HK-2 (cell line): Measurements from ENCODE around the gene GCLM.

Source experiments
- DNase-seq: peaks from one replicate; pipeline ENCODE4 v3.0.0-alpha.2; 2018; ENCODE audit not compliant: unreplicated experiment

Gene GCLM

DNA sequence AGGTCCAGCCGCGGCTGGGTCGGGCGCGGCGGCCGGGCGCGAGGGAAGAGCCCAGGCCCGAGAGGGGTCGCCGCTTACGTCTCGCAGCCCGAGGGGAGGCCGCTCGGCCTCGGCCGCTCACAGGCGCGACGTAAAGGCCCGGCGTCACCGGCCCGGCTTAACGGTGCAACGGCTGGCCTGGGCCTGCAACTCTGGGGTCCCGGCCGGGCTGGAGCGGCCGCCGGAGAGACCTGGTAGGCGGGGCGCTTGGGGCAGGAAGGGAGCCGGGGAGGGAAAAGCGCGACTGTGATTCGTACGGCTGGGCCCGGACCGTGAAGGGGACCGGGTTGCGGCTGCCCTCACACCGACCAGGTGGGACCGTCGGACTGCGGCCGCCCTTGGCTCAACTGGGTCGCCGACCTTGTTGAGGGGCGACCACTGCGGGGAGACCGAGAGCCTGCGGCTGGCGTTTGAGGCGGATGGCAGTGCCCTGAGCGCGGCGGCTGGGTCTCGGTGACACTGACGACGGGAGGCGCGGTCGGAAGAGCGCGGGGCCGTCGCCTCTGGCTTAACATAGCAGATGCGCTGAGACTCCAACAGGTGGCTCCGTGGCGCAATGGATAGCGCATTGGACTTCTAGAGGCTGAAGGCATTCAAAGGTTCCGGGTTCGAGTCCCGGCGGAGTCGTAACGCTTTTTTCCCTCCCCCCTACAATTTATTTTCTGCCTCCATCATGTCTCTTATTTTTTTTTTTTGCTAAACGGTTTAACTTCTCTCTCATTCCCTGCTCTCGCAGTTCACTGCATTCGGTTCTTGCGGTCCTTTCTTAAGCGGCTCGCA lies 62.0 kb downstream of the GCLM start:
- peak; percentile 91 for DNase-seq

DNA sequence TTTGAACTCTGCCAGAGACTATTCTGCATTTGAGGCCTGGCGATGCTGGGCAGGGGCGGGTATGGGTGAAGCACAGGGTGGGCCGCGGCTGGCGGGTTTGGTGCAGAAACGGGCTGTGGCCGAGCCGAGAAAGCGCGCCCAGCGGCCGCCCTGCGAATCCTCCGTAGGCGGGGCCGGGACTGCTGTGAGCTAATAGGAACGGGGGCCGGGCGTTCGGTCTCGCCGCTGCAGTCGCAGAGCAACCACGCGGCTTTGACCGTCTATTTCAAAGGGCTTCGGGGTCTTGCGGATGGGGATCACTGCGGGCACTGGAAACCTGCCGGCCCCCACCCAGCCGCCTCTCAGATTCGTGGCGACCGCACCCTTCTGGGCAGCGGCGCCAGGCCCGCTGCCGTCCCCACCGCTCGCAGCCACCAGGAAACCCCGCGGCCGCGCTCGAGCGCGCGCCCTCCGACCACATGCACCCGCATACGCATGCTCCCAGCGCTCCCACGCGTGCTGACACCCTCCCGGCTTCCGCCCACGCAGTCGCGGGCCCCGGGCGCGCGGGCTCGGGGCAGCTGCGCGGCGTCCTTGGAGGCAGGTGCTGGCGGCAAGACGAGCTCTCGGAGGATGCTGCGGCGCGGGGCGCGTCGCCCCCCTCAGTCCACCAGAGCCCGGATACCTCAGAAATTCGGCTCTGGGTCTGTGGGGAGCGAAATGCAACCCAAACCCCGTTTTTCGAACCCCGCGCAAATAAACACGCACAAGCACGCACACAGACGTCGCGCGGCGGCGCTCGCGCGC lies 62.8 kb downstream of the GCLM start:
- DNase-seq = peak; percentile 88

DNA sequence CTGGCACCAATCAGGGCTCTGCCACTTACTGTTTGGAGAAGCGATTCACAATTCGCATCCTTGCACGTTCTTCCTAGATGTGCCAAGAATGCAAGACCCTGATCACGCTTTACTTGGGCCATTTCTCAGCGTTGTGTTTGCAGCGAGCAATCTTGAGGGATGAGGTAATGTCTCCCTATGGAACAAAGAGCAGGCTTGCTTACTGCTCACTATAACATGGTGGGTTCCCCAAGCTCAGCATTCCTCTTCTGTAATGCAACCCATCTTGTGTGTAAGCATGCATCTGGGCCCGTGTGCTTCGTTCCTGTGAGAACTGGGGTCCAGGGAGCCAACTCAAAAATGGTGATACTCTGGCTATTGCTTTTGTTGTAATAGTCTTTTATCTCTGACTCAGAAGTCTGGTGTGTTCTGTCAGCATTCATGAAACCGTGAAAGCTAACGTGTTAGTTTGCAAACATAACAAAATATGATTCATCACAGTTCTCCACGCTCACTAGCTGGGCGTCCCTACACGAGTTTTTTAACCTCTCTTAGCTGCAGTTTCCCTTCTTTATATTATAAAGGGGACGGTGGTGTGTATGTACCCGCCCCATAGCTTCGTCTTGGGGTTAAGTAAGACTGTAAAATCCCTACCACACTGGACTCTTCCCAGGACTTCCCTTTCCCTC lies 63.6 kb downstream of the GCLM start:
- DNase-seq = peak; percentile 57

GRCh38 chr1:93844262-93845045 lies 64.8 kb downstream of the GCLM start:
- DNase-seq = peak; percentile 18

DNA sequence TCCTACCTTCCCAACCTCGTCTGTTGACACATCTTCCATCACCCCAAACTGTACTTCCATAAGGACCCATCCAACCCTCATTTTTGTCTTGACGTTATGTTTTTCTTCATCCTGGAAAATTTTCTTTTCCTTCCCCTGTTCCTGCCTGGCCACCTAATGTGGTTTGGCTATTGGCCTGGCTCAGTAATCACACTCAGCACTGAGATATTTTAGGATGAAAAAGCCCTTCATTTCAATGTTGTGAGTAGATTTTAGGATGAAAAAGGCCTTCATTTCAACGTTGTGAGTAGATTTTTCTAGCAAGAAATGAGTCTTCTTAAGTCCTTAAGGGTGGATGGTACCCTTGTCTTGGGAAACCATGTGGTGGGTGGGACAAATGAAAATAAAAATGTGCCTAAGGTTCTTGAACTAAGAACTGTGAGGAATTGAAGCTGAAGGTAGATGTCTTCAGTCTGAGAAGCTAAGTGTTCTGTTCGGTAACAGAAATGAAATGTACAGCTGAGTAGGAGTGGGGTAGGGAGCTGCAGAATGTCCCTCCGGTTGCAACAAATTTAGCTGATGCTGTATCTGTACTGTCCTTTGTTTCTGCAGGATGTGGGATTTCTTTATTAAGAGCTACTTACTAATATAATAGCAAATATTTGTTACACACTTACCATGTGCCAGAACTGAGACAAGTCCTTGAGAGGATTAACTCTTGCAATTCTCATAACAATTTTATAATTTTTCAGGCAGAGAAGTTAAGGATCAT lies 66.3 kb downstream of the GCLM start:
- no peak for DNase-seq

GRCh38 chr1:93841771-93842170 lies 67.5 kb downstream of the GCLM start:
- no peak for DNase-seq

DNA sequence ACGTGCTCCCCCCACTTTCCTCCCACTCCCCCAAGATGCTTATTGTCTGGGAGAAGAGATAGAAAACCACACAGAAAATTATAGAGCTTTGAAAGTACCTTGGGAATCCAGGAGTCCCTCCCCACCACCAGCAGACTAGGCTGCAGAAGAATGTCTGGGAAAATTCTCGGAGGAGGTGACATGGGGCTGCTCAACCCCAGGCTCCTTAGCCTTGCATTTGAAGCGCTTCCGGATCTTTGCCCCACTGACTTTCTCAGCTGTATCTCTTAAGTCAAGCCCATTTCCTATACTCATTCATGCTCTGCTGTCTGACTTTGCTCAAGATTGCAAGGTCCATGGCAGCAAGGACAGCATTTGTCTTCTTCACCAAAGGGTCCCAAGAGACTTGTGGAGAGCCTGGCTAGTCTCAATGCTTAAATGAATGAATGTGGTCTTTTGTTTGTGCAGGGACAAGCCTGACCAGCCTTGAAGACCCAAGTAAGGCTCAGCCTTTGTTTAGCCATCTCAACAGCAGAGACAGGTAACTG lies 68.2 kb downstream of the GCLM start:
- no peak for DNase-seq

- DNase-seq = no peak
Measured at GRCh38 chr1:93839753-93840152, 69.5 kb downstream of the GCLM start.

DNA sequence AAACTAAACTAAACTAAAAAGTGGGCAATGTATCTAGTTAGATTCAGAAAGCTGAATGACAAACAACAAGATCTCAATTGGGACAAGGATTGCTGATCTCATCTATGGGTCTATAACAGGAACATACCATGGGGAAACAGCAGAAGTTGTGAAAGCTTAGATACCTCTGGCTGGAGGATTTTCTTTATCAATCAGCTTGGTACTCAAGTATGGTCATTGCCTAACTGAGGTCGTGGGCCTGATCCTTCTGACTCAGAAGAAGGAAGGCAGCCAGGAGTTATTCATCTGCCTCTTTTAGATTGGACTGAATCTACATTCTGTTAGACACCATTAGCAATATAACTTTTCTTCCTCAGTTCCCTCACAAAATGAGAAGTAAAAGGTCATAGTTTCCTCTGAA lies 69.9 kb downstream of the GCLM start:
- DNase-seq = no peak

DNA sequence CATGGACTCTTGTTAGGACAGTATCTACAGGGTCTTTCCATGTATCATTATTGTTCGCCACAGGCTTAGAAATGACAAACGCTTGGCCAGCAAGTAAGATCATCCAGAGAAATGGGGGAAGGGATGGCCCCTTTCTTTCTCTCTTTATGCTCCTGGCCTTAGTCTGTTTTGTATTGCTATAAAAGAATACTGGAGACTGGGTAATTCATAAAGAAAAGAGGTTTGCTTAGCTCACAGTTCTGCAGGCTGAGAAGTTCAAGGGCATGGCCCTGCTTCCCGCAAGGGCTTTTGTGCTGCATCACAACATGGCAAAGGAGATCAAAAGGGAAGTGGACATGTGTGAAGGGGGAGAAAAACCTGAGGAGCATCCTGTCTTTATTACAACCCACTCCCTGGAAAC lies 71.3 kb downstream of the GCLM start:
- DNase-seq = no peak
